Stimulated activated CD4-positive, alpha-beta T cell treated with anti-CD3 and anti-CD28 coated beads, Interleukin-12 subunit alpha, Interleukin-12 subunit beta, amount 100 ng/mL, for 48 hours (primary cell): ENCODE data around the gene PKN1.
"Not testable (repeated sequence)": the region's sequence is repeated elsewhere in the genome, so short reads cannot be mapped to it uniquely, and the experiment has no call there.

Experiments
- DNase-seq, 3 donors: peaks; one replicate each; pipeline ENCODE4 v3.0.0-alpha.2; 2020; ENCODE audit warnings: low read depth in 2 of 3, low spot score in 1 of 3

The PKN1 gene

DNA sequence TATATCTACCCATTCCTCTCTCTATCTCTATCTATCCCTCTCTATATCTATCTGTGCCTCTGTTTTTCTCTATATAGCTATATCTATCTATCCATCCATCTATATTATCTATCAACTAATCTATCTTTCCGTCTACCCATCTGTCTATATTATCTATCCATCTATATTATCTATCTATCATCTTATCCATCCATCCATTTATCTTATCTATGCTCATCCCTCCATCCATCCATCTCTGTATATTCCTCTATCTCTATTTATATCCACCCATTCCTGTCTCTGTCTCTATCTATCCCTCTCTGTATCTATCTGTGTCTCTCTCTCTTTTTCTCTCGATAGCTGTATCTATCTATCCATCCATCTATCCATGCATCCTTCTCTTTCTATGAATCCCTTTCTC is 27.8 kb downstream of the PKN1 start:
- no peak for DNase-seq

DNA sequence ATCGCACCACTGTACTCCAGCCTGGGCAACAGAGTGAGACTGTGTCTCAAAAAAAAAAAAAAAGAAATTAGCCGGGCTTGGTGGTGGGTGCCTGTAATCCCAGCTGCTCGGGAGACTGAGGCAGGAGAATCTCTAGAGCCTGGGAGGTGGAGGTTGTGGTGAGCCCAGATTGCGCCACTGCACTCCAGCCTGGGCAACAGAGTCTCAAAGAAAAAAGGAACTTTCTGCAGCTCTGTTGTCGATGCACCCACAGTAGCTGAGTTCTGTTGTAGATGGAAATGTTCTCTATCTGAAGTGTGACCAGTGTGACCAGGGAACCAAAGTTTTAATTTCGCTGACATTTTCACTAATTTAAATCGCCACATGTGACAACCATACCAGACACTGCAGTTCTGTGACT is 29.3 kb downstream of the PKN1 start:
- DNase-seq = not testable (repeated sequence)

DNA sequence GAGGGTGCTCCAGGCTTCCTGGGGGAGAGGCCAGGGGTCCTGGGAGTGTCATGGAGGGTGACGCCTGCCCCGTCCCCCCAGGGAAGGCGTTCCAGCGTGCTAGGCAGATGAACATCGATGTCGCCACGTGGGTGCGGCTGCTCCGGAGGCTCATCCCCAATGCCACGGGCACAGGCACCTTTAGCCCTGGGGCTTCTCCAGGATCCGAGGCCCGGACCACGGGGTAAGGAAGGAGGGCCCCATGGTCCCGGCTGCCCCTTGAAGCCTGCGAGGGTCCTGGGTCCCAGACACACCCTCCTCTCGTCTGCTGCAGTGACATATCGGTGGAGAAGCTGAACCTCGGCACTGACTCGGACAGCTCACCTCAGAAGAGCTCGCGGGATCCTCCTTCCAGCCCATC is 30.6 kb downstream of the PKN1 start:
- DNase-seq = no peak

DNA sequence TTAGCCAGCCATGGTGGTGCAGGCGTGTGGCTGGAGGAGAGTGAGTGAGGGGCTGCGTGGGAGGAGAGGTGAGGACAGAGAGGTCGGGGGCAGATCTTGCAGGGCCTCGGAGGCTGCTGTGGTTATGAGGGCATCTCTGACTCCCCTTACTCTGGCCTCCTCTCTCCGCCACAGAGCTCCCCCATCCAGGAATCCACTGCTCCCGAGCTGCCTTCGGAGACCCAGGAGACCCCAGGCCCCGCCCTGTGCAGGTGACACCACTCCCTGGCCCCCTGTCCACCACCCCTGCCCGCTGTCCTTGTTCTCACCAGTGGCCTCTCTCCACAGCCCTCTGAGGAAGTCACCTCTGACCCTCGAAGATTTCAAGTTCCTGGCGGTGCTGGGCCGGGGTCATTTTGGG is 34.3 kb downstream of the PKN1 start:
- no peak for DNase-seq

DNA sequence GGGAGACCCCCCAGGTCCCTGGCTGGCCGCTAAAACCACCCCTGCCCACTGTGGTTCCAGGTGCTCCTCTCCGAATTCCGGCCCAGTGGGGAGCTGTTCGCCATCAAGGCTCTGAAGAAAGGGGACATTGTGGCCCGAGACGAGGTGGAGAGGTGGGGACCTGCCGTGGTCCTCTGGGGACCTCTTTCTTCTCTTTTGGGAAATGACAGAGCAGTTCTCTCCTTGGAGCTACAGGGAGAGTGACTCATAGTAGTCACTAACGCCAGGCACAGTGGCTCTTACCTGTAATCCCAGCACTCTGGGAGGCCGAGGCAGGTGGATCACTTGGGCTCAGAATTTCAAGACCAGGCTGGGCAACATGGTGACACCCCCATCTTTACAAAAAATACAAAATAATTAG is 34.7 kb downstream of the PKN1 start:
- no peak for DNase-seq

DNA sequence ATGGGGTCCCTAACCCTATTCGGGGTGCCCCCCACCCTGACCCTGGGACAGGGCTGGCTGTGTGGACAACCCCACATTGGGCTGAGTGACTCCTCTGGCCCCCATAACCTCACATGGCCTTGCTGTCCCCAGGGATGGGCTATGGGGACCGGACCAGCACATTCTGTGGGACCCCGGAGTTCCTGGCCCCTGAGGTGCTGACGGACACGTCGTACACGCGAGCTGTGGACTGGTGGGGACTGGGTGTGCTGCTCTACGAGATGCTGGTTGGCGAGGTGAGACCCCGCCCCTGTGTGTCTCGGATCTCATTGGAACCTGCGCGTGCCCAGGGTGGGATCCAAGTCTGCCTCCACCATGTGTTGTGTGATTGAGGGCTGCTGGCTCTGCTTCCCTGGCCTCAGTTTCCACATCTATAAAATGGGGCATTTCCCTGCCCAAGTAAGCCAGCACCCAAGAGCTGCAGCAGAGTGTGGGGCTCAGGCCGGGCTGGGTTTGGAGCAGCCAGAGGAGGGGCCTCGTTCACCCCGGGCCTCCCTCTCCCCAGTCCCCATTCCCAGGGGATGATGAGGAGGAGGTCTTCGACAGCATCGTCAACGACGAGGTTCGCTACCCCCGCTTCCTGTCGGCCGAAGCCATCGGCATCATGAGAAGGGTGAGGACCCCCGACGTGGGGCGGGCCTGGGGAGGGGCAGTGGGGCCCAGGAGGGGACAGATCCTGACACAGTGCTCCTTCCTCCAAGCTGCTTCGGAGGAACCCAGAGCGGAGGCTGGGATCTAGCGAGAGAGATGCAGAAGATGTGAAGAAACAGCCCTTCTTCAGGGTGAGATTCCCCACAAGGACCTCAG is 37.1 kb downstream of the PKN1 start:
- DNase-seq = no peak

DNA sequence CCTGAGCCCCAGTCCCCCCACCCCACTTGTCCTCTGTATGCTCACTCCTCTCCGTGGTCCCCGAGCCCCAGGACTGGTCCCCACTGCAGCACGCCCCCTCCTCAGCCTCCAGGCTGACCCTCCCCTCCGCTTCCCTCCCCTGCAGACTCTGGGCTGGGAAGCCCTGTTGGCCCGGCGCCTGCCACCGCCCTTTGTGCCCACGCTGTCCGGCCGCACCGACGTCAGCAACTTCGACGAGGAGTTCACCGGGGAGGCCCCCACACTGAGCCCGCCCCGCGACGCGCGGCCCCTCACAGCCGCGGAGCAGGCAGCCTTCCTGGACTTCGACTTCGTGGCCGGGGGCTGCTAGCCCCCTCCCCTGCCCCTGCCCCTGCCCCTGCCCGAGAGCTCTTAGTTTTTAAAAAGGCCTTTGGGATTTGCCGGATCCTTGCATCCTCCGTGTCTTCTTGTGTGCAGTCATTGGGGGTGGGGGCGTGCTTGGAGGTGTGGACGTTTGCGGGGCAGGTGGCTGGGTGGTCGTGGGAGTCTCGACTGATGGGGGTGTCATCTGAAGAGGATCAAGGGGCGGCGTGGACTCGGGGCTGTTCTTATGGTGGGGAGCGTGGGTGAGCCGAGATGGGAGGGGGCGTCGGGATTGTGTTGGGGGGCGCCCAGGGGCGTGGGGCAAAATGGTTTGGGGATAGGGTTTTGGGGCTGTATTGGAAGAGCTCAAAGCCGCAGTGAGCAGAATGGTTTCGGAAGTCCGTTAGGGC is 38.5 kb downstream of the PKN1 start:
- no peak for DNase-seq

DNA sequence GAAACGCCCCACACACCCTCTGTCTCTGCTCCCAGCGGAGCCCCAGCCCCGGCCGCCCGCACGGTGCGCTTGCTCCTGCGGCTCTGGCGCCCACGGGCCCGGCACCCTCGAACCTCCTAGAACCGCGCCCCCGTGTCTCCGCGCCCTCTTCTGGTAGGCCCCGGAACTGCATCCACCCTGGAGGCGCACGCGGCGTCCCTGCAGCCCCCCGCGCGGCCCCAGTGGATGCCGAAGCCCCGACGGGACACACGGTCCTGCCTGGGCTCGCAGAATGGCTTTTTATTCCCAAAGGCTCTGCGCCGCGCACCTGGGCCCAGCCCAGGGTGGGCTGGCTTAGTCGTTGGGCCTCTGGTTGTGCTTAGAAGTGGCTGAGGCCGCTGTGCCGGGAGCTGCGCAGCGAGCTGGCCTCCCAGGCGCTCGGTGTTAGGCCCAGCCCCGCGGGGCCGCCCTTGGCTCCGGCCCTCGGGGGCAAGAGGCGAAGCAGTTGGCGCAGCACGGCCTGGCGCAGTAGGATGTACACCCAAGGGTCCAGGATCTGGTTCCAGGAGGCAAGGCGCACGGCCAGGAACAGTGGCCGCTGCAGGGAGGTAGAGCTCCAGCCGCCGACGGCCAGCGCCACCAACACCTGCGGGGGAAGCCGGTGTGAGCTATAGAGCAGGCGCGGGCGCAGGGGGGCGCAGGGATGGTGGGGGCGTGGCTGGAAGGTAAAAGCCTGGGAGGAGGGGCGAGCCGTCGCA is 39.3 kb downstream of the PKN1 start:
- DNase-seq = peak; percentile 71 to 93 (median 79)

DNA sequence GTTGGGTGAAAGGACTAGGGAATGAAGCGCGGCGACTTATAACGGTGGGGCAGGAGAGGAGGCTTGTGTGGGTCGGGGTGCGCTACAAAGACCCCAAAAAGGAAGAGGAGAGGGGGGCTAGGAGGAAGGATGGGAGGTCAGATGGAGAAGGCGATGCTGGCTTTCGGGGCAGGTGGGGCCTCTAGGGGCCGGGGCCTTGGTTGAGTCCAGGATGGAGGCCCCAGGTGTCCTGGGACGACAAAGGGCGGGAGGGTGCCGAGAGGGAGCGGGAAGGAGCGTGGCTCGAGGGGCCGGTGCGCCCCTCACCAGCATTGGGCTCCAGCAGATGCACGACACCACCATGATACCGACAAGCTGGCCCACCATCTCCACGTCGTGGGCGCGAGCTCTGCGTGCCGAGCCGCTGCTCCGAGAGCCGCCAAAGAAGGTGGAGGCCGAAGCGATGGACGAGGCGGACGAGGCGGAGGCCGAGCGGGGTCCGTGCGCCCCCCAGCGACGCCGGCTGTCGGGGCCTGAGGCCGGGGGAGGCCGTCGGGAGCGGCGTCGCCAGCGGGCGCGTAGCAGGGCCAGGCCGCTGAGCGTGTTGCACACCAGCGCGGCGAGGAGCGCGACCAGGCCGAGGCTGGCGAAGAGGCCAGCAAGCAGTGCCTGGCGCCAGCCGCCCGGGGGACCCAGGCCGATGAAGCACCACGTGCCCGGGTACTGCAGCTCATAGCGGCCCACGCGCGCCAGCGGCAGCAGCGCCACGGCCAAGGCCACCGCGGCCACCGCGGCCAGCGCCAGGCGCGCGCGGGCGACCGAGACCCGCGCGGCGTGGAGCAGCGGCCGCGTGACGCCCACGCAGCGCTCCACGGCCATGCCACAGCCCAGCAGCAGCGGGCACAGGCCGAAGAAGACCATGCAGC is 40.2 kb downstream of the PKN1 start:
- no peak for DNase-seq

DNA sequence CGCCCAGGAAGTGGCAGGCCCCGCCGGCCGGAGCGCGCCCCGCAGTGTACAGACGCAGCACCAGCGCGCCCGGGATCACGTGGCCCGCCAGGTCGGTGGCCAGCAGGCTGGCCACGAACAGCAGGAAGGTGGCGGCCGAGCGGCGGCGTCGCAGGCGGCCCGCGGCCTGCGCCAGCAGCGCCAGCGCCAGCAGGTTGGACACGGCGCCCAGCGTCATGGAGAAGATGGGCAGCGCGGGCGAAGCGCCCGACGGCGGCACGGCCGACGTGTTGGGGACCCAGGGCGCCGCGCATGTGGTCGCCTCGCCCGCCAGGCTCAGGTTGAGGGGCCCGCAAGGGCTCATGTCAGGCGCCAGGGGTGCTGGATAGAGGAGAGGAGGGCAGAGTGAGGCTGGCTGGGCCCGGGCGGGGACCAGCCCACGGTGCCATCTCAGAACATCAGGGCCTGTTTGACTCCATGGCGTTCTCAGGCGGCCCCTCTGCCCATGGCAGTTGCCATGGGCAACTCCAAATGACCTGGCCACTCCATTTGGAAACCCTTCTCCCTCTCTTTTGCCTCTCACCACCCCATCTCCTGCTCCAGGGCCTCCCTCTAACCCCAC is 41.0 kb downstream of the PKN1 start:
- no peak for DNase-seq

DNA sequence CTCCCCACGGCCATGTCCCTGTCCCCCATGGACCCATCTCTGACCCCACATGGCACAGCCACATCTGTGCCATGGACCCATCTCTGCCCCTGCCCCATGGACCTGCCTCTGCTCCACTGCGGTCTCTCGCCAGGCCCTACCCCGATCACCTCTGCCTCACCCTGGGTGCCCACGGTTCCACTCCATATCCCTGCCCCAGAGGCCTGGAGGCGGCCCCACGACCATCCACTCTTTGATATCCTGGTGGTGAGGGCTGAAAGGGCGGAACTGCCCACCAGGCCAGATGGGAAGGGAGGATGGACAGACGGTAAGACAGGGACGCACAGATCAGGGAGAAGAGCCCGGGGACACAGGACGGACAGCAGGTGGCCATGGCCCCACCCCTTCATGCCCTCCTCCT is 41.7 kb downstream of the PKN1 start:
- DNase-seq = no peak

DNA sequence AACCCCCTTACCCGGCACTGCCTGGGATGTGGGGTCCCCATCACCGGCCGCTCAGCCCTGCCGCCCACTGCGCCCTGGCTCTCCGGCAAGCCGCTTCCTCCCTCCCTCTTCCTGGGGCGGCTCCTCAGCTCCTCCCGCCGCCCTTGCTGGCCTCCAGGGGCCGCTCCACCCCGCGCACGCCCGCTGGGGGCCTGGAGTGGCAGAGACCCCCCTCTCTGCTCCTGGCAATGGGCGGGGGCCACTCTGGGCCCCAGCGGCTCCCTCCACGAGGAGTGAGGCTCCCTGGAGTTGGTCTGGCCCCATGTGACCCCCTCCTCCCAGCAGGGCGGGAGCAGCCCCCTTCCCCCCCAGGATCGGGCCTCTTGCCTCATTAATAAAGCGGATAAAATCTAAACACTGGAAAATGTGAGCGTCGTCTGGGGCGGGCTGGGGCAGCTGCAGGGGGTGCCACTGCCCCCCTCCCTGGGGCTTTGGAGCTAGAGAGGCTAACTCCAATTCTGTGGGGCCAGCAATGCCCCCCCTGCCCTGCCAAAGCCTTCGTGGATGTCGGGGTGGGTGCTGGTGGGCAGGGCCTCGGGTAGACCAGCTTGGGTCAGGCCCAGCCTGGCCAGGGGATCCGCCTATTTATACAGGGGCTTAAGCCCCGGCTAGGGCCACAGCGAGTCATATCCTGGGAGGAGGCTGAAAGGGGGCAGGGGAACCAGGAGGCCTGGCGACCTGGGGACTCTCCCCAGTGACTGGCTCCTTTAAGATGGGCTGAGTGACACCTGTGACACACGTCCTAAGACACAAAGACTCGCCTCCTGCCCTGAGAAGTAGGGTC is 42.4 kb downstream of the PKN1 start, which contains the start of gene PTGER1:
Gene PTGER1 (minus strand): TSS at position 104 of the 823 bp plus-strand sequence. CDS start 1,034 bp downstream, outside the sequence.
- peak in 1 of 3 donors; percentile 37 for DNase-seq

DNA sequence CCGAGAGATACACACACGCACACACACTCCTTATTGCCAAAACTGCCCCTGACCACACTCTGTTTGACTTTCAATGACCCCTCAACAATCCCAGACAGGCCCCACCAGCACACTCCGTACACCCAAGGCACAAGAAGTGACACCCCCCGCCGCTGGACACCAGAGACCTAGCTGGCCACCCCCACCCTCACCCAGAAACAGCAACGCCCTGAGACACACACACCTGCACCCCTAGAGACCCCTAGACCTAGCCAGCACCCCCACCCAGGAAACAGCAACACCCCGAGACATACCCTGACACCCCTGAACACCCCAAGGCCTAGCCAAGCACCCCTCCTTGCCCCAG is 43.2 kb downstream of the PKN1 start:
- no peak for DNase-seq

DNA sequence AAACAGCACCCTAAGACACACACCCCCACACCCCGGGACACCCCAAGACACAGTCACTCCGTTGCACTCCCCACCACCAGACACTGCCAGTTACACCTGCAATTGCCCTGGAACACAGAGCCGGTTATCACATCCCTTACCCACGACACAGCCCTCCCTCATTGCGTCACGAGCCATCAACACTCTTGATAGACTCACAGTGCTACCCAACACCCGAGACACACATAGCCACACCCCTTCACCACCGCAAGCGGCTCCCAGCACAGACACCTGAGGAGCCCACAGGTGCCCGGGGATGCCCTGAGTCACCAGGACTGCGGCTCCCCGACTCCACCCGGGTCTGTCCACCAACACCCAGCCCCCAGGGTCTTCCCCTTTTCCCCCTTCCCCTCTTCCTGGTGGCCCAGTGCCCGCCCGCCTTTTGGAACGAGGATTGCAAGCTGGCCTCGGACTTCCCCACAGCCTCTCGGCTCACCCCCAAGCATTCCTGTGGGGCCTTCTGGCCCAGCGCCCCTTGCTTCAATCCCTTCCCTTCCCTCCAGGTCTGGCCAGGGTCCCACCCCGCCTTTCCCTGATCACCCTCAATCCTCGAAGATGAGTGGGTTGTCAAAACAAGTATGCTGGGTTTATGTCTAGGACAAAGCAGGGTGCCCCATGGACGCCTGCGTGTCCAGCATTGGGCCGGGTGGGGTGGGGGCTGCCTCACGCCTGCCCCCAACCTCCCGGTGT is 43.7 kb downstream of the PKN1 start:
- DNase-seq = no peak

DNA sequence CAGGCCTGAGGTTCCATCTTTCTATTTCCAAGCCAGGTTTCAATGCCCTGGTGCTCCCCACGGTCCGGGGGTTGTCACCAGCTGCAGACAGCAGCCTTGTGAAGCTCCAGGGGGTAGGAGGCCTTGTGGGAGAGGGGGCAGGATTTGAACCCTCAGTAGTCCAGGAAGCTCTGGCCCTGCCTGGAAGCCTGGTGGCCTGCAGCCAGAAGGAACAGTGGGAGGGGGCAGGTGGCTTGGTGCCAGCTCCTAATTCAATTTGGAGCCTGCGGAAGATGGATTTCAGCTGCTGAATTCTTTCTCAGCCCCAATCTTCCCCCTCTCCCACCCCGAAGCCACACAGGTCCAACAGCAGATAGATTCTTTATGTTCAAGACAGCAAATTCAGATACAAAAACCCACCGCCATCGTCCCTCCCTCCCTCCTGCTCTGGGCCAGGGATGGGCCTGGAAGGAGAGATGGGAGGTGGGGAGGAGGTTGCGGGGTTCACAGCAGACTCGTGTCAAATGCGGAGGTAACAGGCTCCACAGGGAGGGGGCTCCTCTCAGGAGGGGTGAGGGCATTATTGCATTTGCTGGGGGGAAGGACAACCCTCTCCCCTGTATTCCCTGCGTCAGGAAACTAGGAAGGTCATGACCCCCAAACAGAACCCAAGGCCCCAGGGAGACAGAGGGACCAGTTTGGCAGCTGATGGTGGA is 44.5 kb downstream of the PKN1 start:
- no peak for DNase-seq

DNA sequence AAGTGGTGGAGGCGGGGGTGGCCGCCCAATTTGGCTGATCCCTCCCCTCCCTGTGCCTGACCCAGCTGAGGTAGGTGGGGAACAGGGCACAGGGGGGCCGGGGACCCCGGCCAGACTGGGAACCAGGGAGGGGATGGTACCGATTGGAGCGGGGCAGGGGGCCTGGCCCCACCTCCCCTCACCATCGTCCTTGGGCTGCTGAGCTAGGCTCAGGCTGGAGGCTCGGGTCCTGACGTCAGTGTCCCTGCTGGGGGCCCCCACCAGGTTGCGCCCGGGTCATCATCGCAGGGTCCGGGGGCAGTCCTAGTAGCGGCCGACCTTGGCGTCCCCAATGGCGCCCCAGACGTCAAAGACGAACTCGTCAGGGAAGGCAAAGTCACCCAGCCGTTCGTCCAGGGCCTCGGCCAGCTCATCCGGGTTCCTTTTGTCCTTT is 45.0 kb downstream of the PKN1 start:
- no peak for DNase-seq

DNA sequence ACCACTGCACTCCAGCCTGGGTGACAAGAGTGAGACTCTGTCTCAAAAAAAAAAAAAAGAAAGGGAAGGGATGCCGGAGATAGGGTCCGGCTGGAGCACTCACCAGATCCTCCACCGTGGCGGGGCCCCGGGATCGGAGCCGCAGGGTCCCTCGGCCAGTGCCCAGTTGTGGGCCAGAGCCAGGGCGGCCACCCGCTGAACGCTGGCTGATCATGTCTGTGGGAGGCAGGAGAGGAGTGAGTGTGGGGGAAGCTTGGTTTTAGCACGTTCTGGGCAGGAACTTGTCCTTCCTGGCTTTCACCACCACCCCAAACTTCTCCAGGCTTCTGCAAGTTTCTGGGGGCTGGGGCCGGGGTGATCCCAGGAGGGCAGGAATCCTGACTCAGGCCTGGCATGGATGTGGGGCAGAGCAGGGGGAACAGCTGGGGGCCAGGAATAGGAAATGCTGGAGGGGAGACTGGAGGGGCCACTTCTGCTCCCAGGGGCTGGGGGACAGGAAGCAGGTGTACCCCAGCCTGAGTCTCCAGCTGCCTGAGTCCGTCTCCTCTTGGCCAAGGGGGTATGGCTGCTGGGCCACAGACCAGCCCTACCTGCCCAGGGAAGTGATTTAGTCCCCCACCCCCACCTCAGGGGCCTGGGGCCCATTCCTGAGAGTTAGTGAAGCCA is 46.3 kb downstream of the PKN1 start:
- no peak for DNase-seq
